HepG2 (cell line): ENCODE results near the gene CDC42BPG. TPM values are rescaled to one million over a fixed set of nuclear protein-coding genes. Genes with fewer than 3 reads are reported as not detected.

Experiments
- ATAC-seq: fragments of 200-7000 bp; cut with Tn5 transposase; 3 replicates; pipeline ENCODE4 v1.9.1; 2020; ENCODE audit warnings: mild to moderate bottlenecking, moderate library complexity
- BruUV-seq: library from RNA; stranded (reverse); fragments of 400-500 nt; replicated peaks from 2 replicates; lab custom pipeline; 2021; lab: Mats Ljungman, UMichigan
- CTCF ChIA-PET: fragments of 300-600 bp; formaldehyde crosslinking; extraction: SDS; loops from one replicate; lab custom pipeline; 2021; ENCODE audit warnings: low total read pairs, inconsistent platforms, low intra/inter-chr PET ratio; lab: Yijun Ruan, JAX
- POLR2A ChIA-PET: fragments of 350-600 bp; sonication (Branson Sonifier 250); formaldehyde crosslinking; loops from one replicate; lab custom pipeline; 2020; ENCODE audit warnings: antibody characterized with exemption, inconsistent platforms; lab: Yijun Ruan, JAX
- DNase-seq: peaks from one replicate; pipeline ENCODE4 v3.0.0-alpha.2; 2015; ENCODE audit warnings: low spot score
- FAIRE-seq: peaks from 3 replicates; lab custom pipeline; 2011; peaks lifted over from hg19 to GRCh38; lab: Jason Lieb, UNC
- H2AFZ ChIP-seq: one replicate; pipeline ENCODE4 v1.6.1; 2011; ENCODE audit warnings: low read length, inconsistent platforms
- H3K27ac ChIP-seq: fragments of 300-600 bp; 3 replicates; pipeline ENCODE4 v1.8.0; 2011; ENCODE audit warnings: mixed run types, mild to moderate bottlenecking, mixed read lengths, low read length, inconsistent platforms; ENCODE audit not compliant: insufficient read depth; ENCODE audit errors: extremely low read length
- H3K27me3 ChIP-seq, 2 experiments: fragments of 200-600 bp in 1 of 2; 2 replicates in 1 of 2; 3 replicates in 1 of 2; pipeline versions ENCODE4 v1.6.0 to v1.8.0; 2011; ENCODE audit warnings: low read length in 2 of 2, mild to moderate bottlenecking in 2 of 2, moderate library complexity in 2 of 2, inconsistent platforms in 1 of 2; ENCODE audit not compliant: insufficient read depth in 2 of 2, control insufficient read depth in 1 of 2
- H3K36me3 ChIP-seq, 2 experiments: fragments of 200-600 bp in 1 of 2; replicated peaks in 1 of 2; 2 replicates in 1 of 2; 3 replicates in 1 of 2; pipeline versions ENCODE4 v1.5.1 to v1.8.0; 2011; ENCODE audit warnings: low read length in 2 of 2, inconsistent platforms in 1 of 2; ENCODE audit not compliant: insufficient read depth in 2 of 2, control insufficient read depth in 1 of 2
- H3K4me1 ChIP-seq: 2 replicates; pipeline ENCODE4 v1.5.1; 2012; ENCODE audit warnings: low read length, inconsistent platforms; ENCODE audit not compliant: insufficient read depth
- H3K4me2 ChIP-seq: 2 replicates; pipeline ENCODE4 v1.6.0; 2011; ENCODE audit warnings: low read depth, low read length, inconsistent platforms
- H3K4me3 ChIP-seq, 3 experiments: fragments of 200-600 bp in 1 of 3; sonication (generic), shearing (Covaris generic) in 1 of 3; replicated peaks in 1 of 3; 2 replicates each; pipeline ENCODE4 v1.5.1; 2011 to 2016; ENCODE audit warnings: low read length in 3 of 3, inconsistent platforms in 2 of 3, low read depth in 2 of 3, mild to moderate bottlenecking in 2 of 3, control low read depth in 1 of 3, mixed read lengths in 1 of 3; ENCODE audit not compliant: insufficient read depth in 1 of 3
- H3K79me2 ChIP-seq: one replicate; pipeline ENCODE4 v1.6.1; 2011; ENCODE audit warnings: low read length, inconsistent platforms; ENCODE audit not compliant: insufficient read depth
- H3K9ac ChIP-seq: 2 replicates; pipeline ENCODE4 v1.6.0; 2011; ENCODE audit warnings: mild to moderate bottlenecking, low read depth, low read length, inconsistent platforms; ENCODE audit not compliant: insufficient read depth
- H3K9me3 ChIP-seq: 2 replicates; pipeline ENCODE4 v1.5.1; 2012; ENCODE audit warnings: mild to moderate bottlenecking, low read length
- H4K20me1 ChIP-seq: 2 replicates; pipeline ENCODE4 v1.6.0; 2011; ENCODE audit warnings: inconsistent platforms, mild to moderate bottlenecking, low read length, moderate library complexity; ENCODE audit not compliant: insufficient read depth
- HMGXB4 ChIP-seq, 2 experiments: sonication (generic) in 1 of 2; formaldehyde crosslinking in 1 of 2; IDR thresholded peaks; 2 replicates each; pipeline versions ENCODE4 v1.4.0 to v1.6.1; 2018 to 2020; ENCODE audit warnings: missing genetic modification reagents in 2 of 2, borderline replicate concordance in 1 of 2, low read depth in 1 of 2, mild to moderate bottlenecking in 1 of 2, missing biosample characterization in 1 of 2
- TBL1XR1 ChIP-seq: fragments of 150-350 bp; IDR thresholded peaks from 2 replicates; pipeline ENCODE4 v1.6.1; 2014; ENCODE audit warnings: borderline replicate concordance, low read length; ENCODE audit not compliant: partially characterized antibody
- TMF1 ChIP-seq: sonication (generic); formaldehyde crosslinking; IDR thresholded peaks from 2 replicates; pipeline ENCODE4 v1.8.1; 2022; ENCODE audit warnings: low read depth, missing genetic modification reagents
- ZBTB7B ChIP-seq: sonication (generic); formaldehyde crosslinking; IDR thresholded peaks from 2 replicates; pipeline ENCODE4 v1.4.0; 2020; ENCODE audit warnings: missing genetic modification reagents
- WGBS: methylation state at CpG from one replicate; pipeline ENCODE4 v1.1.6; 2017; ENCODE audit warnings: low lambda C conversion rate; 5-methylcytosine and 5-hydroxymethylcytosine counted together
- in situ Hi-C: cut with HindIII; loops from 2 replicates; pipeline ENCODE4 v1.10.0; 2017; ENCODE audit warnings: low pct_unique_long_range_greater_than_20kb; ENCODE audit not compliant: extremely low pct_ligation_motif_present
- intact Hi-C: fragments of 100-400 bp; cut with micrococcal nuclease; formaldehyde crosslinking; loops from one replicate; pipeline ENCODE4 v1.10.0; 2022; ENCODE audit not compliant: unreplicated experiment
- polyA plus RNA-seq, 8 experiments: library from polyadenylated mRNA; depleted of rRNA in 3 of 8; stranded (reverse) in 7 of 8; unstranded in 1 of 8; fragments of >200 nt; fragmentation: Illumina TruSeq in 4 of 8; extraction: Trizol in 4 of 8; gene quantifications; 2 replicates each; pipeline versions ENCODE4 v1.2.1 to v1.2.3, GENCODE V29; 2011 to 2016; ENCODE audit warnings: low read depth in 4 of 8, missing spikeins in 1 of 8, mixed read lengths in 1 of 8; ENCODE audit not compliant: insufficient read depth in 1 of 8
- total RNA-seq, 5 experiments: library from RNA; depleted of rRNA; stranded (reverse); fragments of >200 nt; fragmentation: Illumina TruSeq; extraction: Trizol; gene quantifications; 2 replicates each; pipeline ENCODE4 v1.2.3, GENCODE V29; 2016; ENCODE audit warnings: low read depth in 1 of 5

Gene CDC42BPG
- total and polyA plus RNA-seq, 2 of the 13 experiments (the other 11 are each of a cell fraction or from before 2014, with no cell fraction given): 0.55 to 1.4 TPM

- TF ChIP-seq ZBTB7B: no peak
Observed at GRCh38 chr11:64777449-64778222, 66.8 kb downstream of the CDC42BPG start (continued).

- POLR2A ChIA-PET: interaction anchor here (0.9 to 1.1 kb wide), 3 partner anchors 11 to 16 kb away, joined by 3 read pairs; no protein-coding TSS in a partner anchor
- Histone ChIP-seq H2AFZ (no peak overlapping the region), H3K4me1 (peaks cover 52% of the 10 kb centered on the region), H3K79me2 (peaks cover 54% of the 10 kb centered on the region), H4K20me1 (peaks cover 56% of the 10 kb centered on the region), H3K27ac (peak overlapping the region; percentile 42), H3K9ac (peak overlapping the region; percentile 89), H3K36me3 (peaks cover 28 to 54% of the 10 kb centered on the region in 2 experiments), H3K4me3 (peak overlapping the region; percentile 94 to 98 (median 94)), H3K4me2 (peak overlapping the region; percentile 95), H3K9me3 (no peaks in the 10 kb centered on the region), H3K27me3 (no peaks in the 10 kb centered on the region; a peak in 1 of 5 replicates)
- FAIRE-seq: no peak
- WGBS: 21% methylated on average over 3 of the region's 3 CpGs
- intact Hi-C loops (no loop called here), in situ Hi-C loops (no loop called here)
- TF ChIP-seq HMGXB4 (CRISPR knock-in tag; IDR thresholded peaks at IDR 0.05; ENCODE audit: borderline replicate concordance in 1 of 2, low read depth in 1 of 2) (0 out of 4 replicates have a peak, but pooled peaks of 1 of the 2 experiments have one; percentile 45), TMF1 (CRISPR knock-in tag) (no peak), TBL1XR1 (no peak)
- TSS peak; percentile 45 for BruUV-seq
- ATAC-seq: no peak
- no peak for DNase-seq
- CTCF ChIA-PET: no interaction called here
Observed at GRCh38 chr11:64776875-64777274, 67.6 kb downstream of the CDC42BPG start.
